ENCODE measurements around the gene ZNF865.
"Not testable (repeated sequence)": the region's sequence is repeated elsewhere in the genome, so short reads cannot be mapped to it uniquely, and the experiment has no call there.

ZNF865 gene

DNA sequence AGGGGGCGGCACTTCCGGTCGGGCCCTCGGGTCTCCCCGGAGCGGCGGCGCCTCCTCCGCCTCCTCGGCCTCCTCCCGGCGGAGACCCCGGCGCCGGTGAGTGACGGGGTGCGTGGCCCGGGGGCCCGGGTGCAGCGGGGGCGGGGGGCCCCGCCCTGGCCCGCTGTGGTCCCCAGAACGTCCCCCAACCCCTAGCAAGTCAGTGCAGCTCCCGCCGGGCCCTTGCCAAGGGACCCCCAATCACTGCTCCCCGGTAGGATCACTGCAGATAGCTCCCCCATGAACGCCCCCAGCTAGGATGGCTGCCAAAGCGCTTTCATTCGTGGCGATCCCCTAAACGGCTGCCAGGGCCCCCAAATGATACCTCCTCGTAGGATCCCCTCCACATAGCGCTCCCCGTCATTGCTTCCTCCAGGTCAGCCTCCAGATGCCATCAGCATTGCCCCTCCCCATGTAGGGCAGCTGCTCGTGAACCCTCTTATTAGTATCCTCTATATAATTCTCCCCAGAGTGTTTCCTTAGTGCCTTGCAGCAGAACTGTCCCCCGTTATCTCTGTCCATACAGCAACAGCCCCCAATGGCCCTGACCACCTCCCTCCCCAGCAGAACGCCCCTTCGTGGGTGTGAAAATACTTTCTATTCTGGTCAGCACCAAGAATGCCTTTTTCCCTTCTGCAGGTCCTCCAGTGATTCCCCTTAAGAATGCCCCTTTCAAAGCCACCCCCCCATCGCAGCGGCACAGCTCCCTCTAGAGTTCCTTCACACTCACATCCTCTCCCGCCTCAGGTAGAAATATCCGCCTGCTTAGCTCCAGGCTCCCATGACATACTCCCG, at the start of gene ZNF865:
Gene ZNF865, plus strand, starts transcription at position 11 of the 834 bp plus-strand sequence. CDS start 7,972 bp downstream, outside the sequence.
- DNase-seq = peak; percentile 67

DNA sequence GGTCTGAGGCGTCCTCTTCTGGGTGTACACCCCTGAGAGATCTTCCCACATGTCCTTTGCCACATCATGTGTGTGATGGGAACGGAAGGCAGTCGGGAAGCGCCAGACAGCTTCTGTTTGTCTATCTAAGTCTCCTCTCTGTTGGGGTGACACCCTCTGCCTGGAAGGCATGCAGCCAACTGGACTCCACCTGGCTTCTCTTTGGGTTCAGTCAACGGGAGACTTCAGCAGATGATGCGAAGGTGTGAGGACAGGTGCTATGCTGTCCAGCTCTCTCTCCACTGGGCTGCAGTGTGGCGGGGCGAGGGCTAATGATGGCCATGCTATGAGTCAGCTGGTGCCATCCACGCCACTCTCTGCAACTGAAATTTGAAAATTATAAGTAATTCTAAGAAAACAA, 45.8 kb upstream of the ZNF865 start:
- DNase-seq = no peak

DNA sequence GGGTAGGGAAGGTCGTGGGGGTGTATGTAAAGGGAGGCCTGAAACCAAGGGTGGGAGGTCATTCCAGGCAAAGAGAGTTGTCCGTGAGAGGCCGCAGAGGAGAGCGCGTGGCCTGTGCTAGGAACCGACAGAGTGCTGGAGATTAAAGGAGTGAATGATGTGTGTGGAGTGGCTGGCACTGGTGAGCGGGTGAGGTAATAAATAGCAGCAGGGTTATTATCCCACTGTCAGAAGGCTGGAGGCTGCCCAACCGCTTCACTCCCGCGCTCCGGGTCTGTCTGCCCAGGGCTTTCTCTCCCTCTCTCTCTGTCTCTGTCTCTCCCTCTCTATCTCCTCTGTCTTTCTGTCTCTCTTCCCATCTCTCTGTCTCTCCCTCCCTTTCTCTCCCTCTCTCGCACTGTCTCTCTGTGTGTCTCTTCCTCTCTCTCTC, 42.2 kb upstream of the ZNF865 start:
- DNase-seq = no peak

DNA sequence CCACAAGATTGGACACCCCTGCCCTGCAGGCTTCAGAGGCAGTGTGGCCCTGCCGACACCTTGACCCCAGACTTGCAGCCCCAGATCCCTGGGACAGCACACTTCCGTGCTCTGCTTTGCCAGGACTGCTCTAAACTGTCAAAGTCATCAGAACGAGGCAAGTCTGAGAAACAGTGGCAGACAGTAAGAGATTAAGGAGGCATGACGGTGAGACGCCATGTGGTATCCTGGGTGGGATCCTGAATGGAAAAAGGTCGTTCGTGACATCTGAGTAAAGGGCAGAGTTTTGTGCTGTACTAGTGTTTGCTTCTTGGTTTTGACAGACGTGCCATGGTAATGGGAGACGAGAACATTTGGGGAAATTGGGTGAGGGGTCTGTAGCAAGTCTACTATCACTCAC, 38.6 kb upstream of the ZNF865 start:
- DNase-seq = no peak

DNA sequence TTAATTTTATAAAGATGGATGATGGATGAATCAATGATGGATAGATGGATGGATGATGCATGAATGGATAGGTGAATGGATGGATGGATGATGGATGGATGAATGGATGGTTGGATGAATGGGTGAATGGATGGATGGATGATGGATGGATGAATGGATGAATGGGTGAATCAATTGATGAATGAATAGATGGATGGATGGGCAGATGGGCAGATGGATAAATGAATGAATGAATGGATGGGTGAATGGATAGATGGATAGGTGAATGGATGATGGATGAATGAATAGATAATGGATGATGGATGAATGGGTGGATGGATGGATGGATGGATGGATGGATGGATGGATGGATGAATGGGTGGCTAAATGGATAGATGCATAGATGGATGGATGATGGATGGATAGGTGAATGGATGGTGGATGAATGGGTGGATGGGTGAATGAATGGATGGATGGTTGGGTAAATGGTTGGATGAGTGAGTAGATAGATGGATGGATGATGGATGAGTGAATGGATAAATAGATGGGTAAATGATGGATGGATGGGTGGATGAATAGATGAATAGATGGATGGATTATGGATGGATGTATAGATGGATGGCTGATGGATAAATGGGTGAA, 37.6 kb upstream of the ZNF865 start:
- DNase-seq = no peak

DNA sequence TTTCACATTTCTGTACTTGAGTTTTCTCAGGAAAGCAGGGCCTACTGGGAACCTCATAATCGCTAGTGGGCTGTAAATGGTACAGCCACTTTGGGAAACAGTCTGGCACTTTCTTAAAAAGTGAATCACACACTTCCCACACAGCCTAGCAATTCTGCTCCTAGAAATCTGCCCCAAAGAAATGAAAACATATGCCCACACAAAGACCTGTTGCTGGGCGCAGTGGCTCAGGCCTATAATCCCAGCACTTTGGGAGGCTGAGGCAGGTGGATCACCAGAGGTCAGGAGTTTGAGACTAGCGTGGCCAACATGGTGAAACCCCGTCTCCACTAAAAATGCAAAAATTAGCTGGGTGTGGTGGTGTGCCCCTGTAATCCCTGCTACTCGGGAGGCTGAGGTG, 36.0 kb upstream of the ZNF865 start:
- DNase-seq = not testable (repeated sequence)

DNA sequence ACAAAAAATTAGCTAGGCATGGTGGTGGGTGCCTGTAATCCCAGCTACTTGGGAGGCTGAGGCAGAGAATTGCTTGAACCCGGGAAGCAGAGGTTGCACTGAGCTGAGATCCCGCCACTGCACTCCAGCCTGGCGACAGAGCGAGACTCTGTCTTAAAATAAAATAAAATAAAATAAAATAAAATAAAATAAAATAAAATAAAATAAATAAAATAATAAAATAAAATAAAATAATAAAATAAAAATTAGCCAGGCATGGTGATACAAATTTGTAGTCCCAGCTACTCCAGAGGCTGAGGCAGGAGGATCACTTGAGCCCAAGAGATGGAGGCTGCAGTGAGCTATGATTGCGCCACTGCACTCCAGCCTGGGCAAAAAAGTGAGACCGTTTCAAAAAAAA, 31.5 kb upstream of the ZNF865 start:
- DNase-seq = not testable (repeated sequence)

DNA sequence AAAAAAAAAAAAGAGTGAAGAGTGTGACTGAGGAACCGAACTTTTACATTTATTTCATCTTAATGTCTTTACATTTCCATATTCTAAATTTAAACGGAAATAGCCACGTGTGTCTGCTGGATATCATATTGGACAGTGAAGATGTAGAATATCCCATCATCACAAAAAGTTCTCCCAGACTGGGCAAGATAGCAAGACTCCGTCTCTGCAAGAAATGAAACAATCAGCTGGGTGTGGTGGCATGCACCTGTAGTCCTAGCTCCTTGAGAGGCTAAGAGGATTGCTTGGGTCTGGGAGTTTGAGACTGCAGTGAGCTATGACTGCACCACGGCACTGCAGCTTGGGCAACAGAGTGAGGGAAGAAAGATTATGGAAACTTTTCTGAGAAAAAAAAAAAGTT, 28.7 kb upstream of the ZNF865 start:
- DNase-seq = no peak

DNA sequence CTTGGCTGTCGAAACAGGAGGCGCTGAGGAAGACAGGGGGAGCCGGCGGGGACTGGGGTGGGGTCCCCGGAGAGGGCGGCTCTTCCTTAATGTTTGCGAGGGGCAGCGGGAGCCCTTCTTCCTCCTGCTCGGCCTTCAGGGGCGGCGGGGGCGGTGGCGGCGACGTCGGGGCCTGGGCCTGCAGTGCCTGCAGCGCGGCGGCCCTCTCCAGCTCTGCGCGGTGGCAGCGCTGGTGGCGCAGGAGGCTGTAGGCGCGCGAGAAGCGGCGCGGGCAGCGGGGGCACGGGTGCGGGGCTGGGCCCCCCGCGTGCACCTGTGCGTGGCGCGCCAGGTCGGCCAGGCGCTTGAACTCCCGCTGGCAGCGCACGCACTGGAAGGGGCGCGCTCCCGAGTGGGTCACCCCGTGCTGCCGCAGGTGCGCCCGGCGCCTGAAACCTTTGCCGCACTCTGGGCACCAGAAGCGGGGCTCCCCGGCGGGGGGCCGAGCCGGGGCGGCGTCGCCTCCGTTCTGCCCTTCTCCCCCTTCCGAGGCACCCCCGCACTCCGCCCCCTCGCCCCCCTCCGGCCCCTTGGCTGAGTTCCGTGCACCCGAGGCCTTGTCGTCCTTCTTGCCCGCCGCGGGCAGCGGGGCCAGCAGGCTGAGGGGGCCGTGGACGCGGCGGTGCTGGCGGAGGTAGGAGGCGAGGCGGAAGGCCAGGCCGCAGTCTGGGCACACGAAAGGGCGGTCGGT, 27.3 kb upstream of the ZNF865 start:
- no peak for DNase-seq

DNA sequence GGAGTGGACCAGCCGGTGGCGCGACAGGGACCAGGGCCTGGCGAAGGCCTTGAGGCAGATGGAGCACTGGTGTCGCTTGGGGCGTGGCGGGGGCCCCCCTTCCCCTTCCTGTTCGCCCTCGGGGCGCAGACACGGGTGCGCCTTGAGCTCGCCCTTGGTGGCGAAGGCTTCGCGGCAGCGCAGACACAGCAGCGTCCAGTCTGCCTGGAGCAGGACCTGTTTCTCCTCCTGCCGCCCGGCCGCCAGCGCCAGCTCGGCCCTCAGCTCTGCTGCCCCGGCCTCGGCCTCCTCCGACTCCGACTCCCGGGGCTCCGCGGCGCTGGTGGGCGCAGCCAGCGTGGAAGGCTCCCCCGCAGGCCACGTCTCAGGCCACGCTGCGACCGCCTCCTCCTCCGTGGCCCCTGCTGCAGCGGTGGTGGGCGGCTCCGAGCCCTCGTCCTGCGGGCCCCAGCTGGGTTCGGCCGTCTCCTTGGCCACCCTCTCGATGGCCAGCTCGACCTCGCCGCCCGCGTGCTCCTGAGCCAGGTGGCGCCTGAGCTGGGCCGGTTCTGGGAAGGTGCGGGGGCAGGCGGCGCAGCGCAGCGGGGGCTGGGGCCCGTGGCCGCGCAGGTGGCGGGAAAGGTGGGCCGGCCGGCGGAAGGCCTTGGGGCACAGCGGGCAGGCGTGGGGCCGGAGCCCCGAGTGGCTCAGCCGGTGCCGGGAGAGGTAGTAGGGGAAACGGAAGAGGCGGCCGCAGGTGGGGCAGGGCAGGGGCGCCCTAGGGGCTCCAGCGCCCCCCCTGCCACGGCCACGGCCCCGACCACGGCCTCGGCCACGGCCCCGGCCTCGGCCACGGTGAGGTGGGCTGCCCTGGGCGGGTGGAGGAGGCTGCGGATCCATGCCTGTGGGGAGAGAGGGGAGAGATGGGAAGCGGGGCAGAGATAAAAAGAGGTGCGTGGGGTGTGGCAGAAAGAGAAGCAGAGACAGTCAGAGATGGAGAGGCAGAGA, 26.4 kb upstream of the ZNF865 start:
- no peak for DNase-seq

DNA sequence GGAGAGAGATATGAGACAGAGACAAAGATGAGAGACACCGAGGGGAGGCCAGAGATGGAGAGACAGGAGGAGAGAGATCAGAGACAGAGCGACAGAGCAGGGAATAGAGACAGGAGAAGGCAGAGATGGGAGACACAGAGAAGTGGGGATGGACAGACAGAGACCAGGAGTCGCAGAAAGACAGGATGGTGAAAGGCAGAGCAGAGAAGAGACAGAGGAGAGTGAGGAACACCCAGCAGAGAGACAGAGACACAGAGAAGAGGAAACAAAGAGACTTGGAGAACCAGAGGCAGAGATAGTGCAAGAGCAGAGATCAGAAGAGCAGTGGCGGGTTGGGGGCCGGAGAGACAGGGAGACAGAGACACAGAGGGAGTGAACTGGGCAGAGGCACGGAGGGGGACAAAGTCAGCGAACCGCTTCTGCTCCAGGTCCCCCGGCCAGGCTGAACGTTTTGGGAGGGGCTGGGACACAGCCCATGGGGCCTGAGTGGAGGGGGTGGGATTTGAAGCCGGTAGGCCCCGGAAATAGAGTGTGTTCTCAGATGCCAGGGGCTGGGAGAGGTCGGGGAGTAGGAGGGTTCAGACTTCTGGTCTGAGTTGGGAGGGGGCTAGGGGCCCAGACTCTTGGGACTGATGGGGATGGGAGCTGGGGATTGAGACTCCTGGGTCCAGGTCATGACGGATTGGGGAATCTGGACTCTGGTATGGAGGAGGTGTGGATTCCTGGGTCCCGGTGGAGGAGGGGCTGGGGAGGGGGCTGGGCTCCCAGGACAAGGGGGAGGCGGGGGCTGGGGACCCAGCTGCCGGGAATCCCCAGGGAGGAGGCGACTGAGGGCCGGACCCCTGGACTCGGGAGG, 25.5 kb upstream of the ZNF865 start:
- DNase-seq = no peak

DNA sequence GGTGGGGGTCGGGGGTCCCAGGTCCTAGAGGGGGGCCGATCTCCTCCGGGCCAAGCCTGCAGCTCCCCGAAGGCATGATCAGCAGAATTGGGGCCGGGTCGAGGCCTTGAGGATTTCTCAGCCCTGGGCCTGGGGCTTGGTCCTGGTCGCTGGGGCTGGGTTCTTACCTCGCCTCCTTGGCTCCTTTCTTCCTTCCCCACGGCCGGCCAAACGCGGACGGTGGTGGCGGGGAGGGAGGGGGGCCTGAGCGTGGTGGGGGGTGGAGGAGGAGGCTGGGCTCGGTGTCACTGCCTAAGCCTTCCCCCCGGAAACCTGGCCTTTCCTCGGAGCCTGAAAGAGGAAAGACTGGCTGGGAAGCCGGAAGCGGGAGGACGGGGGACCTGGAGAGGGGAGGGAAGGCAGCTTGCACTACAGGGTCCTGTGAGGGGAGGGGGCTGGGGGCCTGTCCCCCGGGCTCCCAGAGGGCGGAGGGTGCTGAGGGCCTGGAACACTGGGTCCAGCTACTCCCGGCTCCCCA, 24.8 kb upstream of the ZNF865 start, which contains the start of gene ZNF579:
Gene ZNF579, minus strand, starts transcription at position 221 of the 517 bp plus-strand sequence. CDS start 1,209 bp downstream, outside the sequence.
- DNase-seq = peak; percentile 71

DNA sequence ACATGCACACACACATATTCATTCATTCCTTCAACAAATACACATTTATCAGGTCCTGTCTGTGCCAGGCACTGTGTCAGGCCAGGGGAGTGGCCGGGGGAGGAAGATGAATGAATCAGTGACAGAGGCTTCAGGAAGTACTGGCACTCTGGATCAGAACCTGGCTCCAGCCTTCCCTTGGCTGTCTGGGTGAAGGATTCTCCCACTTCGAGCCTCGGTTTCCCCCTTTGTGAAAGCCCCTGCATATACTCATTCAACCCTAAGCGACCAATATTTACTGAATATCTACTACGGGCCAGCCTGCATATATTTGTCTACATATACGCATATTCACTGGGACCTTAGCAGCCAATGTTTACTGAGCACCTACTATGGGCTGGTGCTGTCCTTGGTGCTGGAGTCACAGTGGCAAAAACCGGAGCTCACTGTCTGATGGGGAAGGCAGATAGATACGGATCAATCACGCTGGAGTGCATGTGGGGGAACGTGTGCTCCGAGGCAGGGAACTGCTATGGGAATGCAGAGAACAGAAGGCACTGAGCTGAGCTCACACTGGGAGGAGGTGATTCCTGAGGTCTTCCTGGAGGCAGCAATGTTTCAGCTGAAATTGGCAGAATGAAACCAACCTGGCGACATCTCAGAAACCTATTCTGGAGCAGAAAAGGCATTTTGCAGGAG, 24.2 kb upstream of the ZNF865 start:
- no peak for DNase-seq

DNA sequence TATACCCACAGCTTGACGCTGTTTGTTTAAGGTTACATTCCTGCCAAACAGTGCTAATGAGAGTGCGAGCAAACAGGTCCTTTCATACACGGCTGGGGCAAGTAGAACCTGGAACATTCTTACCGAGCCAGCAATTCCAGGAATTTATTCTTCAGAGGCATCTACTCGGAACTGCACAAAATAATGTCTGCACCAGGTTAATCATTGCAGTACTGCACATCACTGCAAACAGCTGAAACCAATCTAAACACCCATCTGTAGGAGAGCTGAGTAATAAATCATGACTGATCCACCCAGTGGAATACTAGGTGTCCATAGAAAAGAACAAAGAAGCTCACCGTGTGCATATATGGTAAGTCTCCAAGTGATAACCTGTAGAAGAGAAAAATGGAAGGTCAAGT, 23.6 kb upstream of the ZNF865 start:
- DNase-seq = no peak

DNA sequence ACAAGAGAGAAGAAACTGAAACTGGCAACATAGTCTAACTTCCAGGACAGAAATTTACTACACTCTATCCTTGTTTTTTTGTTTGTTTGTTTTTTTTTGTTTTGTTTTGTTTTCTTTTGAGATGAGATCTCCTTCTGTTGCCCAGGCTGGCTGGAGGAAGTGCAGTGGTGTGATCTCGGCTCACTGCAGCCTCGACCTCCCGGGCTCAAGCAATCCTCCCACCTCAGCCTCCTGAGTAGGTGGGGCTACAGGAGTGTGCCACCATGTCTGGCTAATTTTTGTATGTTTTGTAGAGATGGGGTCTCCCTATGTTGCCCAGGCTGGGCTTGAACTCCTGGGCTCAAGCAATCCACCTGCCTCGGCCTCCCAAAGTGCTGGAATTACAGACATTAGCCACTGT, 23.2 kb upstream of the ZNF865 start:
- DNase-seq = not testable (repeated sequence)

DNA sequence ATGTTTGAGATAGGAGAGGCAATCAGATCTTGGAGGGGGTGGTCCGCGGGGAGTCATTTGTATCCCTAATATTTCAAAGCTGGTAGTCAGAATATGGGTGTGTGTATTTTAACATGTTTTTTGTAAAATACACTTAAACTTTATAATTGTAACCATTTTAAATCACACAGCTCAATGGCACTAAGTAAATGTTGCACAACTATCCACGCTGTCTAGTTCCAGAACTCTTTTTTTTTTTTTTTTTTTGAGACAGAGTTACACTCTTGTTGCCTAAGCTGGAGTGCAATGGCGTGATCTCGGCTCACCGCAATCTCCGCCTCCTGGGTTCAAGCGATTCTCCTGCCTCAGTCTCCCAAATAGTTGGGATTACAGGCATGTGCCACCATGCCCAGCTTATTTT, 21.6 kb upstream of the ZNF865 start:
- not testable (repeated sequence) for DNase-seq

DNA sequence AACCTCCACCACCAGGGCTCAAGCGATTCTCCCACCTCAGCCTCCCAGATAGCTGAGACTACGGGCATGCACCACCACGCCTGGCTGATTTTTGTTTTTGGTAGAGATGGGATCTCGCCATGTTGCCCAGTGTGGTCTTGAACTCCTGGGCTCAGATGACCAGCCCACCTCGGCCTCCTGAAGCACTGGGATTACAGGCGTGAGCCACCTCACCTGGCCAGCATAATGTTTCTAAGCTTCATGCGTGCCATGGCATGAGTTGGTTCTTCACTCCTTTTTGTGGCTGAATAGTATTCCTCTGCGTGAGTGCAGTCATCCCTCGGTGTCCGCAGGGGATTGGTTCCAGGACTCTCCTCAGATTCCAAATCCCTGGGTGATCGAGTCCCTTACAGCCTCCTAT, 20.6 kb upstream of the ZNF865 start:
- DNase-seq = no peak

DNA sequence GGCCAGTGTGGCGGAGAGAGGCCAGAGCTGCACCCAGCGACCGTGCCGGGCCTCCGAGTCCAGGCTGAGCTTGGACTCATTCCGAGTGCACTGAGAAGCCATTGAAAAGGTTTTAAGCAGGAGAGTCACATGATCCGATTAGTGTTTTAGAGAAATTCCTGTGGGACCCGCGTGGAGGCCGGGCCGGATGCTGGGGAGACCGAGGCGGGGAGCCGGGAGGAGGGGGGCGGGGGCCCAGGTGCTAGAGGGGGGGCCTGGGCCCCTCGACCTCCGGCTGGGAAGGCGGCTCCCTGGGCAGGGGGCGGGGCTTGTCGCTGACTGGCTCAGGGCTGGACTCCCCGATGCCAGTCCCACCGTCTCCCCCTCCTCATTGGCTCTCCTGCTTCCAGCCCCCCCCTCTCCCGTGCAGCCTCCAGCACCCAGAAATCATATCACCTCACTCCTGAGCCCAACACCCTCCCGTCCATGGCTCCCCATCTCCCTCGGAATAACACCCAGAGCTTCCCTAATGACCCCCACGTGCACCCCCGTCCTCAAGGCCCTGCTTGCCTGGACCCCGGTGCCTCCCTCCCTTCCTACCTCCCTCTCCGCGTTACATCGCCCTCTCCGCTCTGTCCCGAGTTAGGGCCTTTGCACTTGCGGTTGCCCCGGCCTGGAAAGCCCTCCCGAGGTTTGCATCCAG, 19.6 kb upstream of the ZNF865 start:
- DNase-seq = peak; percentile 30

DNA sequence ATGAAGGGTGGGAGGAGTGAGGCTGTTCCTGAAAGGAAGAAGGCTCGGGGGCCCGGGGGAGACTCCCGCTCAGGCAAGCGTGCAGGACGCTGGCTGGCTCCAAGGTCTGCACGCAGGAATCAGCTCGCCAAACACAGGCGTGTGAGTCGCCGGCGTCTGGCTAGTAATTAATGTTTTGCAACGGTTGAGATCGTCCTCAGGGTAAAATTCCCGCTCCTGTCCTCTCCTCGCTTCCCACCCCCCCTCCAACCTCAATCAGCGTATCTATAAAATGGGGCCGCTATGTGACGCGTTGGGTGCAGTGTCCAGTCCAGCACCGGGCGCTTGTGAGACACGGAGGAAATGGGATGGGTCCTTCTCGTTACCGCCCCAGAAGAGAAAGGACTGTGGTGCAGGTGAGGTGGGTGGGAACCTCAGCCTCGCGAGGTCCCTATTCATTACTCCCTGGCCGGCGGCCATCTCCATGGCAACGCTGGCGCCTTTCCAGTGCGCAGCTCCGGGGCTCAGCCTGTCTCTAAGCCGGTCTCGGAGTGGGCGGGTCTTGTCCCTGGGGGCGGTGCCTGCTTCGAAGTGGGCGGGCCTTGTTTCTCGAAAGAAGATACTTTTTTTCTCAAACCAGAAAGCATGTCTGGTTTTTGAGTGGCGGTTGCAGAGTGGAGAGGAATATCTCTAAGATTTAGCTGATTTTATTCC, 18.3 kb upstream of the ZNF865 start:
- peak; percentile 90 for DNase-seq
